ENCODE results near the gene IFNAR1. TPM values are rescaled to one million over a fixed set of nuclear protein-coding genes. Genes with fewer than 3 reads are reported as not detected.

IFNAR1 gene
- 10 to 100 TPM; 26.2 to 30.8 TPM for total RNA-seq

DNA sequence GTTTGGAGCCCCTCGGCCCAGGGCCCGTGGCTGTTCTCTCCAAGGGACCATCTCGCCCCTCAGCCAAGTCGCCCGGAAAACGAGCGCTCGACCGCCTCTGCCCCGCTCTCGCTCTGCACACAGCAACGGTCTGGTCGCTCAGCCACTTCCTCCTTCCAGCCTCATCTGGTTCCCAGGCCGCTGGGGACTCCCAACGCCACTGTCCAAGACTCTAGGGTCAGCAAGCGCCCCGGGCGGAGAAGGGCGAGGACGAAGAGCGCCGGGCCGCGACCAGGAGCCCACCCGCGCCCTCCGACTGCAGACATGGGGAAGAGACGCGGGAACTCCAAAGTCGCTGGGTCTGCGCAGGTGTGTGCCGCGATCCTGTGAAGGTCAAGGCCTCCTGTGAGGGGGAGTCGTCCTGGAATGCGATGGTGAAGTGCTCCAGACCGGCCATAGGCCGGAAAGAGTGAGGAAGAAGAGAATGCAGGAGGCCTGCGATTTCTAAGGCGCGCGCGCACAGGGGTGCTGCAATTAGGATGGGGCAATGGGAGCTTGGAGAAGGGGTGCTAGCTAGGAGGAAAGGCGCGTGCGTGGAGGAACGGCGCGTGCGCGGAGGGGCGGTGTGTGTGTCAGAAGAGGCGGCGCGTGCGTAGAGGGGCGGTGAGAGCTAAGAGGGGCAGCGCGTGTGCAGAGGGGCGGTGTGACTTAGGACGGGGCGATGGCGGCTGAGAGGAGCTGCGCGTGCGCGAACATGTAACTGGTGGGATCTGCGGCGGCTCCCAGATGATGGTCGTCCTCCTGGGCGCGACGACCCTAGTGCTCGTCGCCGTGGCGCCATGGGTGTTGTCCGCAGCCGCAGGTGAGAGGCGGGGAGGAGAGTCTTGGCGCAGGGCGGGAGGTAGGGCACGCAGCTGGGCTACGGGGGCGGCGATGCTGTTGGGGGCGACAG, at the start of gene IFNAR1:
Gene IFNAR1 (plus strand): TSS at position 680 of the 931 bp plus-strand sequence. CDS start 86 bp downstream, at position 766.
- Mint-ChIP-seq H3K9me3 (ENCODE audit: low read depth) (no peaks in the 10 kb centered on the region), H3K27ac (no peak within 1 kb of the TSS), H3K36me3 (peaks cover 6% of the 10 kb centered on the region), H3K4me3 (no peak within 1 kb of the TSS), H3K4me1 (peaks cover 16% of the 10 kb centered on the region), H3K27me3 (peaks cover 2% of the 10 kb centered on the region)
- DNase-seq, result peak; percentile 99
- CTCF ChIA-PET, result interaction anchor here (0.7 to 2.4 kb wide), 10 partner anchors 21 to 127 kb away, joined by 3 to 39 read pairs (median 4); no protein-coding TSS in a partner anchor
- ATAC-seq, result peak; percentile 97

DNA sequence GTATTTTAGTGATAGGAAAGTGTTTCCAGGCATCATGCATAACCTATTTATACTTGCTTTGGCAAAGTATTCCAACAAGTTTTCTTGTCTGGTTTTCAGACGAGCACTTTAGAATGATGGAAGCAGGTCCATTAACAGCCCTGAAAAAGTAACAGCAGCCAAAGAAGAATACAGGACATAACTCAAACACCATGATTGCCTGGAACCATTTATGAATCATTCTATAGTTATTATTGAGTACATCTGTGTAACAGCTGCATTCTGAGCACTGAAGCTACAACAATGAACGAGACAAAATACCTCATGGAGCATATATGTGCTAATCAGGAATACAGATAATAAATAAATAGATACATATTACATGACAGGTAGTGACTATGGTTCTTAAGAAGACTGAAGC, 46.0 kb upstream of the IFNAR1 start:
- Mint-ChIP-seq H3K4me1 (no peaks in the 10 kb centered on the region), H3K4me3 (no peak overlapping the region), H3K36me3 (peaks cover 66% of the 10 kb centered on the region), H3K27me3 (no peaks in the 10 kb centered on the region), H3K27ac (no peak overlapping the region), H3K9me3 (ENCODE audit: low read depth) (no peaks in the 10 kb centered on the region)
- ATAC-seq, result no peak
- DNase-seq, result no peak
- CTCF ChIA-PET, result no interaction called here

DNA sequence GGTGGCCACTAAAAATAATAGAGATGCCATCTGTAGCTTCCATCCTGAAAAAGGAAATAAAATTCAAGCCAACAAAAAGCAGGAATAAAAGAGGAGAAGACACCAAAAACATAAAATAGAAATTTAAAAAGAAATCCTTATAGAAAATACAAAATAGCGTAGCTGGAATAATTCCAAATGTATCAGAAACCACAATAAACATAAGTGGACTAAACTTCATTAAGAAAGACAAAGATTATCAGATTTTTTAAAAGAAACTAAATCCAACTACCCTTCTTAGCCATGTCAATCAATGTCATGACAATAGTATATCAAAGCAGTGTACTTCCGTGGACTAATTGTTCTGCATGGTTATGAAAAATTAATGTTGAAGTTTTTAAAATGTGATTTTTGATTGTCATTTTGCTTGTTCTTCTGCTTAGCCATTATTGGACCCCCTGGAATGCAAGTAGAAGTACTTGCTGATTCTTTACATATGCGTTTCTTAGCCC, 45.4 kb upstream of the IFNAR1 start:
- ATAC-seq (no peak), DNase-seq (no peak)
- no peaks in the 10 kb centered on the region for H3K9me3 Mint-ChIP-seq (ENCODE audit: low read depth)
- CTCF ChIA-PET, result no interaction called here
- H3K27ac Mint-ChIP-seq, result no peak overlapping the region
- no peaks in the 10 kb centered on the region for H3K4me1 Mint-ChIP-seq
- H3K27me3 Mint-ChIP-seq, result no peaks in the 10 kb centered on the region
- no peak overlapping the region for H3K4me3 Mint-ChIP-seq
- H3K36me3 Mint-ChIP-seq, result peaks cover 66% of the 10 kb centered on the region

DNA sequence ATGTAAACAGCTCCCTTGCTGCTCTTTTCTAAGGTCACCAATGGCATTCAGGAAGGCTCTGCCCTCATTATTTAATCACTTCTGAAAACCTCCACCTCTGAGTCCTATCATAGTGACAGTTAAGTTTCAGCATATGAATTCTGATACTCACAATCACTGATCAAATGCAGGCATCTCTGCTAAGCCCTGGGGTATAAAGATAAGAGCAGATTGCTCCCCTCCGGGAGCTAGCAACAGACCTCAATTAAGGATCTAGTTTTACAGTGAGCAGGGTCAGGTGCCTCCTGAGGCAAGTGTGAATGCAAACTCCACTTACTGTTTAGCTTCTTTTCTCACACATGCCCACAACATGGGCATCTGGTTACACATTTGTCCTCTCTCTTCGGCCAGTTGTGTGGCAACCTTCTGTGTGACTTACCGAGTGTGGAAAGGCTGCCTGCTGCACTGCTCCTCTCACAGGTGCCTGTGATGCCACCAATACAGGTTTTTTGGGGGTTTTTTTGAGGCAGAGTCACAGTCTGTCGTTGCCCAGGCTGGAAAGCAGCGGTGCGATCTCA, 43.6 kb upstream of the IFNAR1 start:
- DNase-seq (no peak), ATAC-seq (no peak)
- no peak overlapping the region for H3K27ac Mint-ChIP-seq
- no peaks in the 10 kb centered on the region for H3K9me3 Mint-ChIP-seq (ENCODE audit: low read depth)
- no peaks in the 10 kb centered on the region for H3K4me1 Mint-ChIP-seq
- peaks cover 62% of the 10 kb centered on the region for H3K36me3 Mint-ChIP-seq
- no peaks in the 10 kb centered on the region for H3K27me3 Mint-ChIP-seq
- H3K4me3 Mint-ChIP-seq, result no peak overlapping the region
- CTCF ChIA-PET, result interaction anchor here (1.9 kb wide), 1 partner anchor 80 kb away, joined by 5 read pairs; no protein-coding TSS in a partner anchor

DNA sequence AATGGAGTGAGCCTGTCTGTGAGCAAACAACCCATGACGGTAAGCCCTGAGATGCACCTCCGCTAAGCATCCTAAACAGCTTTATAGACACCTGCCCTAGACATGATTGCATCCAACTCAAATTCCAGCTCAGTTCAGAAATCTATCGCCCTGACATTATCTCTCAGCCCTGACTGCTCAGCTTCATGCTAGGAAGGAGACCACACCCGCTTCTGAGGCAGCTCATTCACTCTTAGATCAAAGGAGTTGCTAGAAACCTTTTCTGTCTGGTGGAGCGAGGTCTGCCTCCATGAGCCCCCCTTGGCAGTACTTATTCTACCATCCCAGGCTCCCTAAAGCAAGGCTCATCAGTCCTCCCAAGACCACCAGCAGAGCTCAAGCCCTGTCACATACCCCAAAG, 41.6 kb upstream of the IFNAR1 start:
- CTCF ChIA-PET, result no interaction called here
- no peak for DNase-seq
- H3K4me3 Mint-ChIP-seq, result no peak overlapping the region
- H3K27me3 Mint-ChIP-seq, result no peaks in the 10 kb centered on the region
- H3K27ac Mint-ChIP-seq, result no peak overlapping the region
- no peak for ATAC-seq
- H3K36me3 Mint-ChIP-seq, result peaks cover 46% of the 10 kb centered on the region
- H3K9me3 Mint-ChIP-seq (ENCODE audit: low read depth), result no peaks in the 10 kb centered on the region
- H3K4me1 Mint-ChIP-seq, result no peaks in the 10 kb centered on the region

DNA sequence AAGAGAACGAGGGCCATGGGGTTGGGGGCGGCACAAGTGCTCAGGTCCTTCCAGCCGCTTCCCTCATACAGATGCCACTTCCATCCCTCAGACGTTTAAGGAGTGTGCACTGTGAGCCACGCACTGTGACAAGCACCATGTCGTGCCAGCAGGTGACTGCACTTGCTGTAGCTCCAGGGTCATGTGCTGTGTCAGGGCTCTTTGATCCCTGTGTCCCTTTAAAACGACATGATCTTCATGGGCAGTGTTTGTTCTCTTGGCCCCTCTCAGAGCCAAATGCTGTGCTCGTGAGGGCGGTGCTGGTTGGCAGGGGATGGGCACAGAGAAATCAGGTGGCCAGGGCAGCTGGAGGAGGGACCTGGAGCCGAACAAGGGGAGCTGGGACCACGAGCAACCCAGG, 38.7 kb upstream of the IFNAR1 start:
- no peaks in the 10 kb centered on the region for H3K4me1 Mint-ChIP-seq
- no peak overlapping the region for H3K27ac Mint-ChIP-seq
- peaks cover 30% of the 10 kb centered on the region for H3K36me3 Mint-ChIP-seq
- no peaks in the 10 kb centered on the region for H3K9me3 Mint-ChIP-seq (ENCODE audit: low read depth)
- no peaks in the 10 kb centered on the region for H3K27me3 Mint-ChIP-seq
- no peak overlapping the region for H3K4me3 Mint-ChIP-seq
- no peak for ATAC-seq
- DNase-seq, result no peak
- CTCF ChIA-PET, result no interaction called here

DNA sequence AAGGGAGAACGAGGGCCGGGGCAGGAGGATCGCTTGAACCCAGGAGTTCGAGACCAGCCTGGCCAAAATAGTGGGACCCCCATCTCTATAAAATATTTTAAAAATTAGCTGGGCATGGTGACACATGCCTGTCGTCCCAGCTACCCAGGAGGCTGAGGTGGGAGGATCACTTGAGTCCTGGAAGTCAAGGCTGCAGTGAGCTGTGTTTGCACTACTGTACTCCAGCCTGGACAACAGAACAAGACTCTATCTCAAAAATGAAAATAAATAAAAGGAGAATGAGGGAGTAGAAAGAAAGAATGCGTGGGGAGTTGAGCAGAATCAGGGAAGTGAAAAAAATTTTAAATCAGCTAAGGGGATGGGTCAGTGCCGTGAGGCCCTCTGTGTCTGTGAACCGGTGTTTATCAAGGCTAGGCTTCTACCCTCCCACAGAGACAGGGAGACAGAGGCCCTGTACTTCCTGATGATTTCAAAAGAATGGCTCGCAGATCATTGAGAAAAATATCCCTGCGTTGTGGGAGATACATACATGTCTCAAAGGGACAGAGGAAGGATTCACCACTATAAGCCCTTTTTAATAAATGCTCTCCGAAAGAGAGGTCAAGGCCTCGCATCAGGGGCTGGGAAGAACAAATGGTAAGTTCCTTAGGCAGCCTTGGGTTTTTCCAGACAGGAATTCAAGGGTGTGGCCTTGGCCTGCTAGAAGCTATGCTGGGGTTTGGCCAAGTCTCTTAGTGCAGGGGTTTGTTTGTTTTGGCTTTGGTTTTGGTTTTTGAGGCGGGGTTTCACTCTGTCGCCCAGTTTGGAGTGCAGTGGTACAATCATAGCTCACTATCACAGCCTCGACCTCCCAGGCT, 37.9 kb upstream of the IFNAR1 start:
- DNase-seq (no peak), ATAC-seq (no peak)
- H3K27me3 Mint-ChIP-seq, result no peaks in the 10 kb centered on the region
- peaks cover 34% of the 10 kb centered on the region for H3K36me3 Mint-ChIP-seq
- CTCF ChIA-PET, result interaction anchor here (0.6 to 1.5 kb wide), 2 partner anchors 13 to 102 kb away, joined by 3 read pairs; no protein-coding TSS in a partner anchor
- no peak overlapping the region for H3K4me3 Mint-ChIP-seq
- H3K27ac Mint-ChIP-seq, result no peak overlapping the region
- H3K9me3 Mint-ChIP-seq (ENCODE audit: low read depth), result no peaks in the 10 kb centered on the region
- no peaks in the 10 kb centered on the region for H3K4me1 Mint-ChIP-seq

DNA sequence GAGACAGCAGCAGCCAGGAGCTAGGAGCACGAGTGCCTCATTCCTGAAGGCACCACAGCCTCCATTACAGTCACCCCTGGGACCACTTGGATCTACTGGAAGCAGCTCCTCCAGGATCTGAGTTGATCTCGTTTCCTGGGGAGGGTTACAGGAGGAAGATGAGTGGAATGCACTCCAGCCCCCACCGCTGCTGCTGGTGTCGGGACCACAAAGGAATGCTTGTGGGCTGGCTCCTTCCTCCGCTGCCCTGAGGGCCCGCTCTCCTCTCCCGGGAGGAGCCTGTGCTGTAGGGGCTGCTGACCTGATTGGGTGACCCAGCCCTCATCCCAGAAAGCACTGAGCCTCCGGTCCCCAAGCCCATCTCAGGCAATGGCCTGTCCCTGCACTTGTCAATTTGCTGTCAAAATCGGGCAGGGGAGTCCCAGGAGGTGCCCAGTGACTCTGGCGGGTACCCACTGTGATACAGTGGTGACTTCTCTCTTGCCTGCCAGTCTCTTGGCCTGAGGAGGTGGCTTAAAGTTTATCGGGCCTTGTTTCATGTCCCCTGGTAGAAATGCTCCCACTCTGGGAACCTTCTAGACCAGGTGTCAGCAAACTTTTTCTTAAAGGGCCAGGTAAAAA, 35.5 kb upstream of the IFNAR1 start:
- Mint-ChIP-seq H3K27me3 (no peaks in the 10 kb centered on the region), H3K4me3 (no peak overlapping the region), H3K4me1 (no peaks in the 10 kb centered on the region), H3K9me3 (ENCODE audit: low read depth) (no peaks in the 10 kb centered on the region), H3K36me3 (peaks cover 28% of the 10 kb centered on the region), H3K27ac (no peak overlapping the region)
- DNase-seq (no peak), ATAC-seq (no peak)
- CTCF ChIA-PET, result no interaction called here

DNA sequence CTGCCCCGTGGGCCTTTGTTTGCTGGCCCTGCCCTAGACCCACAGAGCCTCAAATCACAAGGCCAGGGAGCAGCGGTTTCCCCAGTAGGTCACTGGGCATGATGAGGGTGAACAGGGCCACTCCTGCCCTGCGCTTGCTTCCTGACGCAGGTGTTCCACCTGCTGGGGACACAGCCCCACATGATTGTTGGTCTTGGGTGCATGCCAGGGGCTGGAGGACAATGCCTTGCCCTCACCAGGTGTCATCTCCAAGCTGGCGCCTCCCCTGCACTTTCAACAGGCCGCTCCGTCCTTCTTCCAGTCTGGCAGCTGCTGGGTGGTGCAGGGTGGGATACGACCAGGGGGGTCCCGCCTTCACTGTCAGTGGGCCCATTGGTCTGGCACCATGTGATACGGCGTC, 34.3 kb upstream of the IFNAR1 start:
- H3K36me3 Mint-ChIP-seq, result peaks cover 22% of the 10 kb centered on the region
- H3K4me3 Mint-ChIP-seq, result no peak overlapping the region

DNA sequence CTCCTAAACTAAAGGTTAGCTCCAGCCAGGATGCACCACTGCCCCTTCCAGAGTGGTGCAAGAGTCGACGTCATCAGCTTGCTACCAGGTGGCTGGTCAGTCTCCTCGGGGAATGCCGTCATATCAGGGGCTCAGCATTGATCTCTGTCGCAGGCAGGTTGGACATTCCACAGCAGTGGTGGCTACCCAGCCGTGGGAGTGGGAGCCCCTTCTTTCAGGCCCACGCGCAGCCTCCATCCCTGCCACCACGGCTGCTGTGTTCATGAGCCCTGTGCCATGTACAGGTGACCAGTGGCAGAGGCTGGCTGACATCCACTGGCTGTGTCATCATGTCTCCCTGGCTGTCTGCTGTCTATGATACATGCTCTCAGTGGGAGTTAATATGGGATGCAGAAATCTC, 33.1 kb upstream of the IFNAR1 start:
- H3K4me3 Mint-ChIP-seq, result no peak overlapping the region
- CTCF ChIA-PET, result interaction anchor here (1.1 kb wide), 1 partner anchor 376 kb away, joined by 3 read pairs; no protein-coding TSS in a partner anchor
- H3K4me1 Mint-ChIP-seq, result no peaks in the 10 kb centered on the region
- H3K27me3 Mint-ChIP-seq, result no peaks in the 10 kb centered on the region
- H3K9me3 Mint-ChIP-seq (ENCODE audit: low read depth), result no peaks in the 10 kb centered on the region
- ATAC-seq, result no peak
- no peak for DNase-seq
- no peak overlapping the region for H3K27ac Mint-ChIP-seq
- peaks cover 24% of the 10 kb centered on the region for H3K36me3 Mint-ChIP-seq

More for the DNA sequence above, 34.3 kb upstream of the IFNAR1 start:
- DNase-seq (no peak), ATAC-seq (no peak)
- Mint-ChIP-seq H3K9me3 (ENCODE audit: low read depth) (no peaks in the 10 kb centered on the region), H3K27me3 (no peaks in the 10 kb centered on the region), H3K4me1 (no peaks in the 10 kb centered on the region), H3K27ac (no peak overlapping the region)
- CTCF ChIA-PET, result no interaction called here

DNA sequence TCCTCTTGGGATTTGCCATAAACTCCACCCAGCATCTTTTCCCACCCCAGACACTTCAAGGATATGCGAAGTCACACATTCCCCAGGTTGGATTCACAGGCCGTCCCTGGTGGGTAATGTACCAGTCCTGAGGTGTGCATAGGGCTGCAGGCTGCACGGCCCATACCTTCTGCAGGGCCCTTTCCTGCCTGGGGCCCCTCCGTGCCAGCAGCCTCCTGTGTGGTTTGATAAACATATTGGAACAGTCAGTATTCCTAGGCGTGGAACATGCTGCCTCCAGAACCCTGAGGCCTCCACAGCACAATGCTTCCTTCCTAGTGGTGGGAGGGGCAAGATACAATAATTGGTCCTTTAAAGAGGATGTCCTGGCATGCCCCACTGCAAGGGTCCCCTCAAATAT, 32.0 kb upstream of the IFNAR1 start:
- Mint-ChIP-seq H3K27me3 (no peaks in the 10 kb centered on the region), H3K27ac (no peak overlapping the region), H3K4me1 (no peaks in the 10 kb centered on the region), H3K4me3 (no peak overlapping the region), H3K9me3 (ENCODE audit: low read depth) (no peaks in the 10 kb centered on the region), H3K36me3 (peaks cover 26% of the 10 kb centered on the region)
- CTCF ChIA-PET, result interaction anchor here (2.5 kb wide), 1 partner anchor 96 kb away, joined by 5 read pairs; no protein-coding TSS in a partner anchor
- ATAC-seq (no peak), DNase-seq (no peak)

DNA sequence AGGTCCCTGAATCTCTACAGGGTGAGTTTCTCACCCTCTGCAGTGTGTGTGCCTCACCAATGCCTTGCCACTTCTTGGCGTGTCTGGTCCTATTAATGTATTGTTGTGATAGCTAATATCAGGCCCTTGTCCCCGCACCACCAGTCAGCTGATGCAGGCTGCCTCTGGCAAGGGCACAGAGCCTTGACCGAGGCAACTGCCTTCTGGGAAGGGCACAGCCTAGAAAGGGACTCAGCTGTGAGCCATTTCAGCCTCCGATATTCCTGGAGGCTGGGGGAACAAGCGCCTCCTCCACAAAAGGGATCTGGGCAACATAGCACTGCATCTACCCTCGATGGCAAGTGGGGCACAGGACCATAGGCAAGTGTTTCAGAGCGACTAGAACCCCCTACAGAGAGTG, 31.6 kb upstream of the IFNAR1 start:
- H3K4me3 Mint-ChIP-seq, result no peak overlapping the region
- no peak overlapping the region for H3K27ac Mint-ChIP-seq
- no peaks in the 10 kb centered on the region for H3K9me3 Mint-ChIP-seq (ENCODE audit: low read depth)
- H3K36me3 Mint-ChIP-seq, result peaks cover 26% of the 10 kb centered on the region
- DNase-seq (no peak), ATAC-seq (no peak)
- H3K27me3 Mint-ChIP-seq, result no peaks in the 10 kb centered on the region
- CTCF ChIA-PET, result interaction anchor here (1.1 to 2.5 kb wide), 2 partner anchors 96 to 152 kb away, joined by 3 to 5 read pairs; no protein-coding TSS in a partner anchor
- H3K4me1 Mint-ChIP-seq, result peaks cover 2% of the 10 kb centered on the region
